Mesothelial cell of epicardium (in vitro differentiated cells): ENCODE measurements around the gene RASSF3. TPM values are rescaled to one million over a fixed set of nuclear protein-coding genes. Genes with fewer than 3 reads are reported as not detected.
A peak's percentile ranks its signal among the peaks of the same experiment; 100 is the strongest.

Source experiments
- DNase-seq, 2 experiments: peaks; one replicate each; pipeline ENCODE4 v3.0.0; 2021; ENCODE audit warnings: low spot score in 2 of 2; ENCODE audit not compliant: unreplicated experiment in 2 of 2
- H3K27ac Mint-ChIP-seq: 2 replicates; pipeline ENCODE4 v1.8.0; 2021; ENCODE audit warnings: mixed read lengths
- H3K27me3 Mint-ChIP-seq: 2 replicates; pipeline ENCODE4 v1.8.0; 2021; ENCODE audit warnings: low read depth, mixed read lengths
- H3K36me3 Mint-ChIP-seq: 2 replicates; pipeline ENCODE4 v1.8.0; 2021; ENCODE audit warnings: mixed read lengths
- H3K4me1 Mint-ChIP-seq: 2 replicates; pipeline ENCODE4 v1.8.0; 2021; ENCODE audit warnings: mixed read lengths
- H3K4me3 Mint-ChIP-seq: 2 replicates; pipeline ENCODE4 v1.8.0; 2021; ENCODE audit warnings: mild to moderate bottlenecking, moderate library complexity, mixed read lengths
- H3K9me3 Mint-ChIP-seq: 2 replicates; pipeline ENCODE4 v1.8.0; 2021; ENCODE audit warnings: mixed read lengths
- CTCF ChIP-seq: fragments of 200-600 bp; sonication (generic); IDR thresholded peaks from one replicate; pipeline ENCODE4 v1.5.0; 2021; ENCODE audit warnings: antibody characterized with exemption; ENCODE audit not compliant: unreplicated experiment
- total RNA-seq: library from RNA; stranded (reverse); gene quantifications from 3 replicates; pipeline ENCODE4 v1.2.1, GENCODE V29; 2021

Gene RASSF3
- total RNA-seq, 1 donor from 2014 or later: 16.3 TPM

GRCh38 chr12:64631197-64631596 is 20.9 kb downstream of the RASSF3 start:
- peaks cover 28% of the 10 kb centered on the region for H3K36me3 Mint-ChIP-seq
- H3K4me1 Mint-ChIP-seq: peaks cover 10% of the 10 kb centered on the region
- DNase-seq: no peak
- H3K27ac Mint-ChIP-seq: no peak overlapping the region
- peaks cover 17% of the 10 kb centered on the region for H3K9me3 Mint-ChIP-seq
- no peak overlapping the region for H3K4me3 Mint-ChIP-seq
- no peaks in the 10 kb centered on the region for H3K27me3 Mint-ChIP-seq
- no peak for TF ChIP-seq CTCF

- TF ChIP-seq CTCF: no peak
- peaks cover 28% of the 10 kb centered on the region for H3K36me3 Mint-ChIP-seq
- H3K9me3 Mint-ChIP-seq: peaks cover 17% of the 10 kb centered on the region
- peaks cover 12% of the 10 kb centered on the region for H3K4me1 Mint-ChIP-seq
- DNase-seq: no peak
- no peak overlapping the region for H3K4me3 Mint-ChIP-seq
- no peak overlapping the region for H3K27ac Mint-ChIP-seq
- H3K27me3 Mint-ChIP-seq: no peaks in the 10 kb centered on the region
Observed at GRCh38 chr12:64633011-64633939, 23.0 kb downstream of the RASSF3 start.

- DNase-seq: no peak
- no peak overlapping the region for H3K27ac Mint-ChIP-seq
- H3K36me3 Mint-ChIP-seq: peaks cover 32% of the 10 kb centered on the region
- peaks cover 12% of the 10 kb centered on the region for H3K4me1 Mint-ChIP-seq
- H3K4me3 Mint-ChIP-seq: no peak overlapping the region
- peaks cover 20% of the 10 kb centered on the region for H3K9me3 Mint-ChIP-seq
- H3K27me3 Mint-ChIP-seq: no peaks in the 10 kb centered on the region
- no peak for TF ChIP-seq CTCF
Observed at GRCh38 chr12:64633940-64634337, 23.6 kb downstream of the RASSF3 start.

GRCh38 chr12:64634508-64635092 is 24.3 kb downstream of the RASSF3 start:
- TF ChIP-seq CTCF: no peak
- Mint-ChIP-seq H3K27ac (no peak overlapping the region), H3K9me3 (peaks cover 20% of the 10 kb centered on the region), H3K4me1 (peaks cover 12% of the 10 kb centered on the region), H3K36me3 (peaks cover 32% of the 10 kb centered on the region), H3K27me3 (no peaks in the 10 kb centered on the region), H3K4me3 (no peak overlapping the region)
- DNase-seq: no peak

GRCh38 chr12:64635356-64635998 is 25.2 kb downstream of the RASSF3 start:
- Mint-ChIP-seq H3K4me3 (no peak overlapping the region), H3K27me3 (no peaks in the 10 kb centered on the region), H3K36me3 (peaks cover 30% of the 10 kb centered on the region), H3K9me3 (peaks cover 20% of the 10 kb centered on the region), H3K4me1 (peaks cover 12% of the 10 kb centered on the region), H3K27ac (peak overlapping the region; percentile 13)
- no peak for TF ChIP-seq CTCF
- no peak for DNase-seq
